CD4-positive, alpha-beta T cell (primary cell): ENCODE data around the gene ADCY2. TPM values are rescaled to one million over a fixed set of nuclear protein-coding genes. Genes with fewer than 3 reads are reported as not detected.

Source experiments
- ATAC-seq: fragments of 200-7000 bp; cut with Tn5 transposase; one replicate; pipeline ENCODE4 v1.10.0; 2022; ENCODE audit warnings: mild to moderate bottlenecking; ENCODE audit not compliant: poor library complexity
- CTCF ChIA-PET: fragments of 350-600 bp; sonication (Branson Sonifier 250); formaldehyde crosslinking; loops from one replicate; lab custom pipeline; 2021; ENCODE audit warnings: antibody characterized with exemption, inconsistent platforms; lab: Charles Lee
- POLR2A ChIA-PET: fragments of 350-600 bp; sonication (Branson Sonifier 250); formaldehyde crosslinking; loops from one replicate; lab custom pipeline; 2021; ENCODE audit warnings: antibody characterized with exemption, inconsistent platforms; lab: Charles Lee
- DNase-seq, 14 experiments: peaks; one replicate each; pipeline ENCODE4 v3.0.0-alpha.2; 2013 to 2020; ENCODE audit warnings: mixed read lengths in 2 of 14
- H3K27ac ChIP-seq, 2 donors: one replicate each; pipeline versions ENCODE4 v1.5.1 to v1.7.0; 2013; ENCODE audit warnings: low read length in 2 of 2, low read depth in 1 of 2, mild to moderate bottlenecking in 1 of 2
- H3K27me3 ChIP-seq, 2 experiments: 1 replicate in 1 of 2; 2 replicates in 1 of 2; pipeline versions ENCODE4 v1.6.1 to v1.7.0; 2013; ENCODE audit warnings: low read length in 2 of 2, control low read depth in 1 of 2, mild to moderate bottlenecking in 1 of 2, moderate library complexity in 1 of 2; ENCODE audit not compliant: insufficient read depth in 2 of 2, control insufficient read depth in 1 of 2
- H3K36me3 ChIP-seq: one replicate; pipeline ENCODE4 v1.6.1; 2013; ENCODE audit warnings: low read length, control low read depth; ENCODE audit not compliant: insufficient read depth
- H3K4me1 ChIP-seq: one replicate; pipeline ENCODE4 v1.6.1; 2013; ENCODE audit warnings: low read length, control low read depth; ENCODE audit not compliant: insufficient read depth
- H3K4me3 ChIP-seq: one replicate; pipeline ENCODE4 v1.5.1; 2013; ENCODE audit warnings: mild to moderate bottlenecking, low read length, moderate library complexity
- H3K9me3 ChIP-seq, 2 experiments: 1 replicate in 1 of 2; 2 replicates in 1 of 2; pipeline versions ENCODE4 v1.6.1 to v1.7.0; 2013; ENCODE audit warnings: low read length in 2 of 2, mild to moderate bottlenecking in 2 of 2, control low read depth in 1 of 2, moderate library complexity in 1 of 2; ENCODE audit not compliant: control insufficient read depth in 1 of 2, insufficient read depth in 1 of 2
- H3K27ac Mint-ChIP-seq: one replicate; pipeline ENCODE4 v1.8.0; 2020; ENCODE audit warnings: mixed read lengths
- H3K27me3 Mint-ChIP-seq: one replicate; pipeline ENCODE4 v1.8.0; 2021; ENCODE audit warnings: mixed read lengths
- H3K36me3 Mint-ChIP-seq: one replicate; pipeline ENCODE4 v1.8.0; 2021; ENCODE audit warnings: low read depth, mixed read lengths
- H3K4me1 Mint-ChIP-seq: one replicate; pipeline ENCODE4 v1.8.0; 2021; ENCODE audit warnings: low read depth, mixed read lengths
- H3K4me3 Mint-ChIP-seq: one replicate; pipeline ENCODE4 v1.8.0; 2020; ENCODE audit warnings: mild to moderate bottlenecking, mixed read lengths
- H3K9me3 Mint-ChIP-seq: one replicate; pipeline ENCODE4 v1.8.0; 2020; ENCODE audit warnings: mixed read lengths
- CTCF ChIP-seq: fragments of 200-600 bp; IDR thresholded peaks from one replicate; pipeline ENCODE4 v1.8.0; 2022; ENCODE audit warnings: antibody characterized with exemption, mild to moderate bottlenecking
- intact Hi-C, 2 experiments: fragments of 100-400 bp; cut with DNase I in 1 of 2; cut with micrococcal nuclease in 1 of 2; formaldehyde crosslinking; loops; one replicate each; pipeline versions ENCODE4 v1.15.1 to v1.9.0; 2023 to 2025; cut with DNase I, micrococcal nuclease
- total RNA-seq, 174 experiments: library from RNA in 2 of 174; stranded (reverse) in 2 of 174; gene quantifications; one replicate each; pipeline ENCODE4 v1.2.3 and lab custom pipeline; 2021 to 2026

The ADCY2 gene
- total RNA-seq, 2 experiments from 2014 or later, result not detected

- Mint-ChIP-seq H3K27me3 (peaks cover 72% of the 10 kb centered on the region), H3K36me3 (no peaks in the 10 kb centered on the region), H3K4me3 (no peak overlapping the region)
Measured at GRCh38 chr5:7813007-7813406, 417.1 kb downstream of the ADCY2 start.

GRCh38 chr5:7813576-7813975, 417.6 kb downstream of the ADCY2 start:
- POLR2A ChIA-PET, result no interaction called here
- CTCF ChIA-PET, result no interaction called here

More at GRCh38 chr5:7813007-7813406, 417.1 kb downstream of the ADCY2 start:
- no peaks in the 10 kb centered on the region for H3K9me3 Mint-ChIP-seq
- H3K4me3 ChIP-seq, result no peak overlapping the region
- POLR2A ChIA-PET, result no interaction called here
- H3K4me1 ChIP-seq, result peaks cover 5% of the 10 kb centered on the region
- no peak for TF ChIP-seq CTCF
- CTCF ChIA-PET, result no interaction called here
- H3K27me3 ChIP-seq, result peaks cover 9 to 34% of the 10 kb centered on the region in 2 experiments
- no peaks in the 10 kb centered on the region for H3K4me1 Mint-ChIP-seq
- no peaks in the 10 kb centered on the region for H3K9me3 ChIP-seq
- ATAC-seq (no peak), DNase-seq (no peak)
- no peak overlapping the region for H3K27ac Mint-ChIP-seq
- intact Hi-C loops, result no loop called here
- H3K27ac ChIP-seq, result no peak overlapping the region
- H3K36me3 ChIP-seq, result no peaks in the 10 kb centered on the region

GRCh38 chr5:7814816-7815215, 418.9 kb downstream of the ADCY2 start:
- ChIA-PET CTCF (no interaction called here), POLR2A (no interaction called here)
- Histone ChIP-seq H3K4me1 (peaks cover 5% of the 10 kb centered on the region), H3K27me3 (peaks cover 9 to 34% of the 10 kb centered on the region in 2 experiments), H3K36me3 (no peaks in the 10 kb centered on the region), H3K27ac (no peak overlapping the region), H3K4me3 (no peak overlapping the region), H3K9me3 (no peaks in the 10 kb centered on the region)
- H3K27ac Mint-ChIP-seq, result no peak overlapping the region
- peaks cover 74% of the 10 kb centered on the region for H3K27me3 Mint-ChIP-seq
- no peaks in the 10 kb centered on the region for H3K4me1 Mint-ChIP-seq
- no peak overlapping the region for H3K4me3 Mint-ChIP-seq
- ATAC-seq, result no peak
- no peaks in the 10 kb centered on the region for H3K36me3 Mint-ChIP-seq
- intact Hi-C loops, result loop anchor here in 1 of 2 experiments (5.0 kb wide), 1 partner anchor 1048 kb away; no protein-coding TSS in a partner anchor
- no peak for TF ChIP-seq CTCF
- no peak for DNase-seq
- no peaks in the 10 kb centered on the region for H3K9me3 Mint-ChIP-seq

More at GRCh38 chr5:7813576-7813975, 417.6 kb downstream of the ADCY2 start:
- H3K27ac Mint-ChIP-seq, result no peak overlapping the region
- no peak for TF ChIP-seq CTCF
- no peaks in the 10 kb centered on the region for H3K9me3 Mint-ChIP-seq
- Histone ChIP-seq H3K4me3 (no peak overlapping the region), H3K9me3 (no peaks in the 10 kb centered on the region), H3K36me3 (no peaks in the 10 kb centered on the region), H3K4me1 (peaks cover 5% of the 10 kb centered on the region), H3K27ac (no peak overlapping the region), H3K27me3 (peaks cover 9 to 34% of the 10 kb centered on the region in 2 experiments)
- no peak for ATAC-seq
- no peaks in the 10 kb centered on the region for H3K4me1 Mint-ChIP-seq
- peaks cover 68% of the 10 kb centered on the region for H3K27me3 Mint-ChIP-seq
- intact Hi-C loops, result no loop called here
- DNase-seq, result no peak
- H3K36me3 Mint-ChIP-seq, result no peaks in the 10 kb centered on the region
- H3K4me3 Mint-ChIP-seq, result no peak overlapping the region
